Activated CD8-positive, alpha-beta memory T cell treated with anti-CD3 and anti-CD28 coated beads, Interleukin-2, amount 50 U/mL, for 48 hours (primary cell): ENCODE data around the gene RAD52.
"Not testable (repeated sequence)": the region's sequence is repeated elsewhere in the genome, so short reads cannot be mapped to it uniquely, and the experiment has no call there.

Experiments used
- DNase-seq: peaks from one replicate; pipeline ENCODE4 v3.0.0-alpha.2; 2020

Gene RAD52

DNA sequence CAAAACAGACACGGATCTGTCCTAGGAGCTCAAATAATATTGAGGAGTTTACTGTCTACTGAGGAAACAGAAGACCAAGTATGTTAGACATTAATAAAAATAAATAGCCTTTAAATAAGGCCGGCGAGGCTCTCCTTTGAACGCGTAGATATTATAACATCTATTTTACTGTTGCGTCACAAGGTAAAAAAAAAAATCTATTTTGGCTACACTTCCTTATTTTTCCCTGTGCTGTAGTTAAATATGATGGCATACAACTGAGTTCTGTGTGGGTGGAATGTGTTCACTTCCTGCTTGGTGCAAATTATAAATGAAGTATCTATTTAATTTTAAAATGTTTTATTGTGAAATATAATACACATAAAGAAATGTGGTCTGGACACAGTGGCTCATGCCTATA, 17.2 kb upstream of the RAD52 start:
- no peak for DNase-seq

DNA sequence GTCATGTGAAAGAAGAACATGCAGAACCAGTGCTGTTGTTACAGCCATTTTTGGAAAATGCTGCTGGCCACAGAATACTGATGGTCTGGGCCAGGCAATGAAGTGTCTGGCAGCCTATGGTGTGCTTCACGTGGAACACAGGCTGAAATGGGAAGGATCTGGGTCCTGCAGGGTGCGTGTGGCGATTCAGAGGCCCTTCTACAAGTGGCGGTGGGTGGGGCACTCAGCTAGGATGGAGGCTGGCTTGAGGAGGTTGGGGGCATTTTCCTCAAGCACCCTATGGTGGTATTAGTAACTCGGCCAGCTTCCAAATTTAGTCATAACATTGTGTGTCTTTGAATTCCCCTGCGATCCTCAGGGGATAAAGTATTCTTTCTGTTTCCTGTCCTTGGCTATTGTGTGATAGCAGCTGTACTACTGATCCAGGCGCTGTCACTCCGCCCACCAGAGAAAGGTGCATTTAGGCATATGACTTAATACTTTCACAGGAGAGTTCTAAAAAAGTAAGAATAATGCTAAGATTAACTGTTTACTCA, 9.2 kb upstream of the RAD52 start:
- DNase-seq: no peak

DNA sequence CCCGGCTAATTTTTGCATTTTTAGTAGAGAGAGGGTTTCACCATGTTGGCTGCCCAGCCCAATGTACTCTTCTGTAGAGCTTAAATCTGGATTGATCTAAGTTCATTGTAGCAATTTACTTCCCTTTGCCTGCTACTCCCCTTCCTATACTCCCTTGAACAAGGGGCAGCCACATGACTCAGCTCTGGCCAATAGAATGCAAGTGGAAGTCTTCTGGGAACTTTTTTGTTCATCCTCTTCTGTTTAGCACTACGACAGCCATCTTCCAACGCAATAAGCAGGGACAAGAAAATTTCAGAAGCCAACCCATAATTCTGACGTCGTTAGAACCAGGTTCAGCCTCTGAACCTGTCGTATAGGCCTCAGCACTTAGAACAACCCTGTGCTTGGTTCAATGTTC, 6.4 kb upstream of the RAD52 start:
- no peak for DNase-seq

DNA sequence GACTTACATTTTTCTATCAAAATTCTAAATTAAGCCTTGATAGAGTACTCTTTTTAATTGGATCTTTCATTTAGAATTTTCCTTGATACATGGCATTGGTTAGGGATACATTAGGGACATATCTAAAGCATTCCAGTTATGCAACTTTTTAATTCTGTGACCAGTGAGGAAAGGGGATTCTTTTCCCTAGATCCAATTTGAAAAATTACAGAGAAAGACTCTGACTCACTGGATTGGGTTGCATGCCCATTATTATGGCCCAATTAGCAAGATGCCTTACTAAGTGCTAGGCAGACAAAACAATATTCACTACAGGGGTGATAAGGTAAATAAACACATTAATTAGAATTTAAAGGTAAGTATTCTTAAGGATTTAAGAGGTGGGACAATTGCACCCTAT, 5.2 kb upstream of the RAD52 start:
- no peak for DNase-seq

DNA sequence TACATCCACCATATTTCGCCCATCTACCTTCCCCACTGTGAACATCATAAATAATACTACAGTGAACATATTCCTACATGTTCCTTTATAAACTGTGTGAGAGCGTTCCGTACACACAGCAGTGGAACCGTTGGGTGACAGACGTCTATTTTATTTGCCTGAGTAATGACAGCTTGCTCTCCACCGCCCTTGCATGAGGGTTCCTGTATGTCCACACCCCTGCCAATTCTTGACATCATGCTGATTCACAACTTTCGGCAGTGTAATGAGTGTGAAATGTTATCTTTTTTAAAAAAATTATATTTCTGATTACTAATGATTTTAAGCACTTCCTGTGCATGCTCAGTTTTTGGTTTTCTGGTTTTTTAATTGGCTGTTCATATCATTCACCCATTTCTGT, 4.3 kb upstream of the RAD52 start:
- no peak for DNase-seq

DNA sequence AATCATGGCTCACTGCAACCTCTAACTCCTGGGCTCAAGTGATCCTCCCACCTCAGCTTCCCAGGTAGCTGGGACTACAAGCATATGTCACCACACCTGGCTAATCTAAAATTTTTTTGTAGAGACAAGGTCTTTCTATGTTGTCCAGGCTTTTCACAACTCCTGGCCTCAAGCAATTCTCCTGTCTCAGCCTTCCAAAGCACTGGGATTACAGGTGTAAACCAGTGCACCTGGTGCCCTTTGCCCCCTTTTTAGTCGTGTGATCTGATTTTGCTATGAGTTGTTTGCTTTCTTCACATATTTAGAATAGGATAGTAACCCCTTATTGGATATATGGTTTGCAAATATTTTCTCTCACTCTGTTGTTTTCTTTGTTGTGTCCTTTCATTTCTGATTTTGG, 1.7 kb upstream of the RAD52 start:
- no peak for DNase-seq

DNA sequence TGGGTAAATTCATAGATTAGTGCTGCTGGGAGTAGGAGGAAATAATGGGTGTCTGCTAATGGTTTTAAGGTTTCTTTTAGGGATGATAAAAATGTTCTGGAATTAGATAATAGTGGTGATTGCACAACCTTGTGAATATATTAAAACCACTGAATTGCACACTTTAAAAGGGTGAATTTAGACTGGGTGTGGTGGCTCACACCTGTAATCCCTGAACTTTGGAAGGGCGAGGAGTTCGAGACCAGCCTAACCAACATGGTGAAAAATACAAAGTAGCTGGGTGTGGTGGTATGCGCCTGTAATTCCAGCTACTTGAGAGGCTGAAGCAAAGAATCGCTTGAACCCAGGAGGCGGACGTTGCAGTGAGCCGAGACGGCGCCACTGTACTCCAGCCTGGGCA, 1.3 kb downstream of the RAD52 start:
- DNase-seq: no peak

DNA sequence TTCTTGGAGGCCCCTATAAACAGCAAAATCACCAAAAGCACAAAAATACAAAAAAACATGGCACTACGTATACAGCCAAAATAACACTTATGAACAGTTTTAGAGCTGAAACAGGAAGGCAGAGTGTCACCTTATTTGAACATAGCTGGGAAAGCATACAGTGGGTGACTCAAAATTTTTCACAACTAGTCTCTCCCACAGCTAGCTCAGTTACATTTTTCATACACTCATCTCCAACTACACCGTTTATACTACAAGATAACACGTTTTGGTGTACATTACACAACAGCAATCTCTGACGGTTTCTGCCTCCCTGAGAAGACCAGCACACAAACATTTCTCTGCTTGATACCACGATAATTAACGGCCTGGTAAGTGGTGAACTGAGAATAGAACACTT, 2.9 kb downstream of the RAD52 start:
- no peak for DNase-seq

DNA sequence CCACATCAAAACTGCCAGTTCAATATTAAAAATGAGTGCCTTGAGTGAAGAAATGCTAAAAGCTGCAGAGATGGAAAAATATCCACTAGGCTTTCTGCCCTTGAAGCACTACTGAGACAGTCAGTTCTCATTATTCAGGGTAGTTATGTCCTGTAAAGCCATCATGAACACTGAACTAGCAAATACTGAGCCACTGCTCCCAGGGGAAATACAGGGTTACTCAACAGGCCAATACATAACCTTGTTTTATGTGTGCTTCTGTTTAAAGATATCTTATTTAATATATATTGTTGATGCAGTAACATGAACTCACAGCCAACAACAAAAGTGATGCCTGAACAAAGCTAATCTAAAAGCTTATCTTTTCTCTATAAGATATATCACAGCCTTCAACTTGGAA, 3.3 kb downstream of the RAD52 start:
- DNase-seq: no peak

DNA sequence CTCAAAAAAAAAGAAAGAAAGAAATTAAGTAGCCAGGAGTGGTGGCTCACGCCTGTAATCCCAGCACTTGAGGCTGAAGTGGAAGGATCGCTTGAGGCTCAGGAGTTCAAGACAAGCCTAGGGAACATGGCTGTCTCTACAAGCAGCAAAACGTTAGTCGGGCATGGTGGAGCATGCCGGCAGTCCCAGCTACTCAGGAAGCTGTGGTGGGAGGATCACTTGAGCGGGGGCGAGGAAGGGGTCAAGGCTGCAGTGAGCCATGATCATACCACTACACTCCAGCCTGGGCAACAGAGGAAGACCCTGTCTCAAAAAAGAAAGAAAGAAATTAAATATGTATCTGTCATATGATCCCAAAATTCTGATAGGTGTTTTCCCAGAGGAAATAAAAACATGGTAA, 5.3 kb downstream of the RAD52 start:
- no peak for DNase-seq

DNA sequence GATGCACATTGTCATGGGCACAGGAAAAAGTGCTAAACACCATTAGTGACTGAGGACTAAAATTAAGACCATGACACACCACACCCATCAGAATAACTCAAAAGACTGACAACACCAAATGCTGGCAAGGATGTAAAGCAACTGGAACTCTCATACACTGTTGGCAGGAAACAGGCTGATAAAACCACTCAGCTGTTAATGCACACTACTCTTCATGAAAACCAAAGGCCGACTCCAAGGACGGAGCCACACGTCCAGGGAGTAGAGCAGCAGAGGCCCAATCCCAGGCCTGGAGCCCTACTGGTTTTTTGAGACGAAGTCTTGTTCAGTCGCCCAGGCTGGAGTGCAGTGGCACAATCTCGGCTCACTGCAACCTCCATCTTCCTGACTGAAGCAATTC, 6.4 kb downstream of the RAD52 start:
- no peak for DNase-seq

DNA sequence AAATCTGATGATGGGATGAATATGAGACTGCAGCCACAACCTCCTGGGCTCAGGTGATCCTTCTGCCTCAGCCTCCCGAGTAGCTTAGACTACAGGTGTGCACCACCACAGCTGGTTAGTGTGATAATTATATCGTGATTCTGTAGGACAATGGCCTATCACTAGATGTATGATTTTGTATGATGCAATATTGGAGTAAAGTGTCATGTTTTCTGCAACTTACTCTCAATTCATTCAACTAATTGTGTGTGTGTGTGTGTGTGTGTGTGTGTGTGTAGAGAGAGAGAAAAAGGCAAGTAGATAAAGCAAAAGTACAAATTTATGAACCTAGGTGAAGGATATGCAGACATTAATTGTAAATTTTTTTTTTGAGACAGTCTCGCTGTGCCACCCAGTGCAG, 10.7 kb downstream of the RAD52 start:
- DNase-seq: no peak

DNA sequence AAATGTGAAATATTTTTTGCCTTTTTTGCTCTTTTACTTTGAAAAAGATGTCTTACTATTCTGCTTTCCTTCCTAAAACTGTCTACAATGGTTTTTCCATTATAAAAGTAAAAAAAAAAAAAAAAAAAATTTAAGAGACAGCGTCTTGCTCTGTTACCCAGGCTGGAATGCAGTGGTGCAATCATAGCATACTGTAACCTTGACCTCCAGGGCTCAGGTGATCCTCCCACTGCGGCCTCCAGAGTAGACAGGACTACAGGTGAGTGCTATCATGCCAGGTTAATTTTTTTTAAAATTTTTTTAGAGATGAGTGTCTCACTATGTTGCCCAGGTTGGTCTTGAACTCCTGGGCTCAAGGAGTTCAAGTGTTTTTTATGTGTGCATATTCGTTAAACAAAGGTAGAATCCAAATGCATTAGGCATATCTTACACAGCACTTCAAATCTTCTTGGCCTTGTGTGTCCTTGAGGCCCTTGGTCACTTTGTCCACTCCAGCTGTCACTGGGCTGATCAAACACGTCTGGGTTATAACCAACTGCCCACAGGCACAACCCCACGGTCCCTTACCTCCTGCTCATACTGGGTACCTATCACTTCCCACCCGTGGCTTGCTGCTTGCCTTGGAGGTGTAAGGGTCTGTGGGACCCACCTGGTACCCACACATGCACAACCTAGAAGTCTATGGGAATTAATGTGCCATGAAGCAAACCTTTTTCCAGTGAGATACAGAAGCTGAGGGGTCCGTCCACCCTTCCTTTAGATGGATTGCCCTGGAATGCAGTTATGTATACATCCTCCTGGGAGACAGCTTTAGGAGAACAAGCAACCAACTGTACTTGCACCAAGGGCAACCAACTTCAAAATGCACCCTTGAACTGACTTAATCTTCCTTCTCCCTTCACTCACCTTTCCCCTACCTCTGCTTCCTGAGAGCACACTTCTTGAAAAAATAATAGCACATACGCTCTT, 12.8 kb downstream of the RAD52 start:
- no peak for DNase-seq

DNA sequence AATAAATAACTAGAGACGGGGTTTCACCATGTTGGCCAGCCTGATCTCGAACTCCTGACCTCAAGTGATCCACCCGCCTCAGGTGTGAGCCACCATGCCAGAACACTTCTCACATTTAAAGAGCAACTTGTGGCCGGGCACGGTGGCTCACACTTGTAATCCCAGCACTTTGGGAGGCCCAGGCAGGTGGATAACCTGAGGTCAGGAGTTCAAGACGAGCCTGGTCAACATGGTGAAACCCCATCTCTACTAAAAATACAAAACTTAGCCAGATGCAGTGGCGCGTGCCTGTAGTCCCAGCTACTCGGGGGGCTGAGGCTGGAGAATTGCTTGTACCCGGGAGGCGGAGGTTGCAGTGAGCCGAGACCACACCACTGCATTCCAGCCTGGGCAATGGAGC, 13.6 kb downstream of the RAD52 start:
- DNase-seq: not testable (repeated sequence)

DNA sequence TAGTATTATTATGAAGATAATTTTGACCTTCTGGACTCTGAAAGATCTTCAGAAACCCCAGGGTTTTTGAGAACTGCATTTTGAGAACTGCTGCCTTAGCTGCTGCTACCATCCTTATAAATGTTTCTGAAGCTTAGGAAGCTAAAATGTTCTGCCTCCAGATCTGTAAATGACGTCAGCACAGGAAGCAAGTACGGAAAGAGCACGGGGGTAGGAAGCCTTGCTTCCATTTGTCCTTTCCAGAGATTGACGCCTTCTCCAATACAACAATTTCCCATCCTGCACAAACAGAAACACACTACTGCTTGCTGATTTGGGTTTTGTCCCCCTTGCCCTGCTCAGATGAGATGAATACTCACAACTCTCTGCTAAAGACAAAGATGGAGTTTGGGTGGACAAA, 17.9 kb downstream of the RAD52 start:
- no peak for DNase-seq

DNA sequence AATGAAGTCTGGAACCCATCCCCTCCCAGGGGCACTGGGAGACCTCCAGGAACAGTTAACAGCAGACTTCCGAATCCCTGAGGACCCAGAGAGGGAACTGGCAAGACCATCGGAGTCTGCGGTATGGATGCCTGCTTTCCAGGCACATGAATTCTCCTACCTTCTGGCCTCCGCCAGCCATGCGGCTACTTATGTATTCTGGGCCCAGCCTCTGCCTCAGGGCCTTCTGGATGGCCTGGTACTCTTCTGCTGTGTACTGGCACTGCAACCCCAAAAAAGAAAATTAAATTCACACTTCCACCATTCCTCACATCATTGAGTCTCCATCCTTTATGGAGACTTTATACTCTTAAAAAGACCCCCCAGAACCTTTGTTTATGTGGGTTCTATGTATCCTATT, 18.4 kb downstream of the RAD52 start:
- no peak for DNase-seq

DNA sequence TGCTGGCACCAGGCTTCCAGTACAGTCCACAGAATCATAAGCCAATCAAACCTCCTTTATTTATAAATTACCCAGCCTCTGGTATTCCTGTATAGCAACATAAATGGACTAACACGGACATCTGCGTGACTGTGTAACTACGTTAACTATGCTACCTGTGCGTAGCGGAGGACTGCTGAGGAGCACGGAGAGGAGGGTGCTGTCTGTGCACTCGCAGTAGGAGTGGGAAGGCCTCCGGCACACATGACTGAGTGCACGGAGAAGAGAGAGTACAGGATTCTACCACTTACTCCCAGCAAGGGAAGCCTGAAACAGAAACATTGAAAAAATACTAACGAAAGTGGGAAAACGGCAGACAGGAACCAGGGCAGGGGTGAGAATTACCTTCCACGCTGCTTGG, 22.9 kb downstream of the RAD52 start:
- DNase-seq: no peak

DNA sequence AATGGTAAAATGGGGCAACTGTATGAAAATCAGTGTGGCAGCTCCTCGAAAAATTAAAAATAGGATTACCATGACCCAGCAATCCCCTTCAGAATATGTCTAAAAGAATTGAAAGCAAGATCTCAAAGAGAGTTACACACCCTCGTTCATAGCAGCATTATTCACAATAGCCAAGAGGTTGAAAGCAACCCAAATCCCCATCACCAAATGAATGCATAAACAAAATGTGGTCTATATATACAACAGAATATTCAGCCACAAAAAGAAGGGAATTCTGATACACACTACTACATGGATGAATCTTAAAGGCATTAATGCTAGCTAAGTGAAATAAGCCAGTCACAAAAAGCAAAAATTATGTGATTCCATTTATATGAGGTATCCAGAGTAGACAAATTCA, 27.2 kb downstream of the RAD52 start:
- no peak for DNase-seq

DNA sequence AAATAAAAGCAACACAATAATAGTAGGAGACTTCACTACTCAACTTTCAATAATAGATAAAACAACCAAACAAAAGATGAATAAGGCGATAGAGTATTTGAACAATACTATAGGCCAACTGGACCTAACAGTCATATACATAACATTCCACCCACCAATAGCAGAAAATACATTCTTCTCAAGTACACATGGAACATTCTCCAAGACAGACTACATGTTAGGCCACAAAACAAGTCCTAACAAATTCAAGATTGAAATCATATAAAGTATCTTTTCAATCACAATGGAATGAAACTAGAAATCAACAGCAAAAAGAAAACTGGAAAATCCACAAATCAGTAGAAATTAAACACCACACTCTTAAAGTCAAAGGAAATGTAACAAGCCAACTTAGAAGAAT, 28.8 kb downstream of the RAD52 start:
- DNase-seq: no peak

DNA sequence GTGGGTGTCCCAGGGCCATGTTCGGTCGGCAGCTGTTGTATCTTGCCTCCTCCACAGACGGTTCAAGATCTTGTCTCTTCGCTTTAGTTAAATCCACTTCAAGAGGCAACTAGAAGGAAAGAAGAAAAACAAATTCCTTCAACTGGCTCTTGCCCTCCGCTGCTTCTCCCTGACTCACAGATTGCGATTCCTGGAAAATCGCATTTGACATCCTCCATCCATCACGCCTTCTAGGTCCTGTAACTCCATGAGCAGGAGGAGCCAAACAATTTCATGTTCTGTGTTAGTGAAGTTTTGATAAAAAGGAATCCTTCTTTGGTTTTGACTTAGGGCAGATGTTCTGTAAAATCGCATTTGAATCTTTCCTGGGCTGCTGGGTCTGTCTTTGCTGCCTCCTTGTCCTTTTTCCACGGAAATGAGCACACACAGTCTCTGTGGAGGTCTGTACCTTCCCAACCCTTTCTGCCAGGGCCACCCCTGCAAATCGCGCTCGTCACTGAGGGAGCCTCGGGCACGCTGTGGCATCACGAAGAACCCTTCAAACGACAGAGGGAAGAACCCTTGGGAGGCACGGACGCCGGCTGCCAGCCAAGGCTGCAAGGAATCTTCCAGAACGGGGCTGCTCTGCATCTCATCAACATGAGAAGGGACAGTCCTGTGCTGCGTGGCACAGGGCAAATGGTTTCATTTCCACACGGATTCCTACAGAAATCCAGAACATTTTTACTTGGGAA, 32.6 kb downstream of the RAD52 start:
- no peak for DNase-seq

DNA sequence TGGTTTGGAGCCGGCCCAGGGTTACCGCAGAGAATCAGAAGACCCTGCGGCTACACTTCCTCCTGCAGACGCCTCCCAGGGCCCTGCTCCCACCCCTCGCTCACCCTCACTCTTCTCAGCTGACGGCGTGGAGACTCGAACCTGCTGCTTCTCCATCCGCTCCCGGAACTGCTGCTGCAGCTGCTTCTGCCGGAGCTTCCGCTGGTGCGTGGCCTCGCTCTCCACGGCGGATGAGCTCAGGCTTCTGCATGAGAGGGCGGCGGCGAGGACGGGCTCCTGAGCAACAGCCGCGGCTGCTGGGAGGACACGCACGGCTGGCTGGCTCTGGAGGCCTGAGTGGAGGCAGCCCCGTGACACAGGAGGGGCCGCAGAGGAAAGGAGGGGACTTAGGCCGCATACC, 33.3 kb downstream of the RAD52 start:
- no peak for DNase-seq

DNA sequence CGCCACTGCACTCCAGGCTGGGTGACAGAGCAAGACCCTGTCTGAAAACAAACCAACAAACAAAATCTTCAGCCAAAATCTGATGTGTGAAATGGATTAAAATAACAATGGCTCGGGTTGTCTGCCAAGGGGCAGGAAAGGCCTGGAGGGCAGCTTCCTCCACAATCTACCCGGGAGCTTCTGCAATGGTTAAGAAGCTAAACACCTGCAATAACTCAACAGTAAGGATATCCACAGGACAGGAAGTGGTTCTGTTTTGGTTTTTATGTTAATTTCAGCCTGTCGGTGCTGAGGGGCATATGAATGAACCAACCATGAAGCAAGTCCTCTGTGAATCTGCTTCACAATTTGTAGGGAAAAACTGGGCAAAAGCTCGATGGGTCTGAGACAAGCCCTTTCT, 34.4 kb downstream of the RAD52 start:
- no peak for DNase-seq

DNA sequence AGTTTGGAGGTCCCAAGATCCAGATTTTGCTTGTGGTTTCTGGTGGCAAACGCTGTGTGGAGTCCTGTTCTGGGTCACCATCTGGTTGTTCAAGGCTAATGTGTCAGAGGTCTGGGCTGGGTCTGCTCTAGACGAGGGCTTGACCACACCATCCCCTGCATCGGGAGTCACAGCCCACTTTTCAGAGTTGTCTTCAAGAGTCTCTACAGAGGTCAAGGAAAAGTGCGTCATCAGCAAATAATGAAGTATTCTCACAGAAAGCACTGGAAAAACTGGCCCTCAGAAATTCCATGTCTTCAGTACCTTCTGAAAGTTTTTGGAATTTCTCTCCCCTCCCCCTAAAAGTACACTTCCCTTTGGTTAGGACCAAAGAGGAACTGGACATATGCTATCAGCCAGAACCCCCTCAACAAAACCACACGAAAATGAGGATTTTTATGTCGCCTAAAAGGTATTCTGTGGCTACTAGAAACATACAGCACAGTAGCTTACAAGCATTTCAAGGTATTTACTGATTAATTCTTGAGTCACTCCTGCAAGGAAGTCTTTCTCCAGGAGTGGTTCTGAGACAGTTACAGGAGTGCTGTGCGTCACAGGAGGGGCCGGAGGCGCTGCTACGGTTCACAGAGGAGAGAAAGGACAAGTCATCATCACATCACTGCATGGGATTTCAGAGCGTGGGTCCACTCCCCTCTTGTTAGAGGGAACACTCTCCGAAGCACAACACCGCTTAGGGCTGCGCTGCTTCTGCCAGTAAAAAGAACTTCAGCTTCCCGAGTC, 35.4 kb downstream of the RAD52 start:
- no peak for DNase-seq
